K562 (cell line): ENCODE results near the gene GNRHR. TPM values are rescaled to one million over a fixed set of nuclear protein-coding genes. Genes with fewer than 3 reads are reported as not detected.

Experiments
- GABPA ChIP-seq: fragments of 200-800 bp; sonication (Bioruptor generic); conservative IDR thresholded peaks from 2 replicates; pipeline ENCODE4 v1.6.1; 2016; ENCODE audit warnings: low read depth, missing genetic modification characterization, missing compliant biosample characterization
- HDGF ChIP-seq: fragments of 450-650 bp; IDR thresholded peaks from 2 replicates; pipeline ENCODE4 v1.6.1; 2016
- MGA ChIP-seq: fragments of 450-650 bp; IDR thresholded peaks from 2 replicates; pipeline ENCODE4 v1.6.1; 2016; ENCODE audit warnings: mild to moderate bottlenecking, moderate library complexity
- NFE2L1 ChIP-seq: fragments of 450-650 bp; IDR thresholded peaks from 2 replicates; pipeline ENCODE4 v1.6.1; 2016; ENCODE audit warnings: missing genetic modification characterization, low read depth, mild to moderate bottlenecking, missing compliant biosample characterization, moderate library complexity, borderline replicate concordance
- POLR2AphosphoS2 ChIP-seq: IDR thresholded peaks from 2 replicates; pipeline ENCODE4 v1.6.1; 2012; ENCODE audit warnings: low read length, improper control_type of control experiment
- RERE ChIP-seq: sonication (generic); formaldehyde crosslinking; IDR thresholded peaks from 2 replicates; pipeline ENCODE4 v1.8.0; 2023; ENCODE audit warnings: missing genetic modification reagents, mild to moderate bottlenecking, borderline replicate concordance
- ZNF184 ChIP-seq: sonication (generic); formaldehyde crosslinking; IDR thresholded peaks from 2 replicates; pipeline ENCODE4 v1.5.0; 2020; ENCODE audit warnings: missing genetic modification reagents
- ZNF280B ChIP-seq: fragments of 250-450 bp; sonication (Bioruptor Pico); IDR thresholded peaks from 2 replicates; pipeline ENCODE4 v1.5.1; 2021; ENCODE audit warnings: mild to moderate bottlenecking
- ZNF830 ChIP-seq: fragments of 250-450 bp; sonication (Bioruptor Pico); IDR thresholded peaks from 2 replicates; pipeline ENCODE4 v1.5.0; 2021; ENCODE audit warnings: mild to moderate bottlenecking
- polyA plus RNA-seq, 8 experiments: library from polyadenylated mRNA; depleted of rRNA in 4 of 8; stranded (reverse) in 5 of 8; unstranded in 3 of 8; fragments of >200 nt; fragmentation: Nextera tagmentation in 2 of 8; fragmentation: Illumina TruSeq in 1 of 8; extraction: Ambion mirVana in 2 of 8; extraction: Trizol in 1 of 8; gene quantifications; 2 replicates each; pipeline versions ENCODE4 v1.2.1 to v1.2.3, GENCODE V29; 2011 to 2014; ENCODE audit warnings: inconsistent platforms in 1 of 8, missing spikeins in 1 of 8
- total RNA-seq, 7 experiments: library from RNA; depleted of rRNA in 6 of 7; stranded (reverse); fragments of >200 nt in 6 of 7; fragmentation: Illumina TruSeq in 2 of 7; extraction: Trizol in 2 of 7; gene quantifications; 2 replicates each; pipeline versions ENCODE4 v1.2.1 to v1.2.3, GENCODE V29; 2011 to 2021; ENCODE audit warnings: low replicate concordance in 1 of 7

The GNRHR gene
- total and polyA plus RNA-seq, 9 of the 15 experiments (the other 6 are each of a cell fraction or from before 2014, with no cell fraction given), result 0.06 to 0.13 TPM; not detected in 7

GRCh38 chr4:67779631-67780030 lies 25.4 kb upstream of the GNRHR start (continued):
- no peak for TF ChIP-seq RERE (CRISPR knock-in tag)
- no peak for TF ChIP-seq ZNF280B (CRISPR knock-in tag)
- TF ChIP-seq NFE2L1 (tag), result no peak
- no peak for TF ChIP-seq ZNF184
- no peak for TF ChIP-seq MGA
- no peak for TF ChIP-seq GABPA
- no peak for TF ChIP-seq ZNF830 (CRISPR knock-in tag)
- TF ChIP-seq HDGF, result no peak
- TF ChIP-seq POLR2AphosphoS2, result no peak
